ENCODE data around the gene COQ4.
A peak's percentile ranks its signal among the peaks of the same experiment; 100 is the strongest.
"Not testable (repeated sequence)": the region's sequence is repeated elsewhere in the genome, so short reads cannot be mapped to it uniquely, and the experiment has no call there.

The COQ4 gene

DNA sequence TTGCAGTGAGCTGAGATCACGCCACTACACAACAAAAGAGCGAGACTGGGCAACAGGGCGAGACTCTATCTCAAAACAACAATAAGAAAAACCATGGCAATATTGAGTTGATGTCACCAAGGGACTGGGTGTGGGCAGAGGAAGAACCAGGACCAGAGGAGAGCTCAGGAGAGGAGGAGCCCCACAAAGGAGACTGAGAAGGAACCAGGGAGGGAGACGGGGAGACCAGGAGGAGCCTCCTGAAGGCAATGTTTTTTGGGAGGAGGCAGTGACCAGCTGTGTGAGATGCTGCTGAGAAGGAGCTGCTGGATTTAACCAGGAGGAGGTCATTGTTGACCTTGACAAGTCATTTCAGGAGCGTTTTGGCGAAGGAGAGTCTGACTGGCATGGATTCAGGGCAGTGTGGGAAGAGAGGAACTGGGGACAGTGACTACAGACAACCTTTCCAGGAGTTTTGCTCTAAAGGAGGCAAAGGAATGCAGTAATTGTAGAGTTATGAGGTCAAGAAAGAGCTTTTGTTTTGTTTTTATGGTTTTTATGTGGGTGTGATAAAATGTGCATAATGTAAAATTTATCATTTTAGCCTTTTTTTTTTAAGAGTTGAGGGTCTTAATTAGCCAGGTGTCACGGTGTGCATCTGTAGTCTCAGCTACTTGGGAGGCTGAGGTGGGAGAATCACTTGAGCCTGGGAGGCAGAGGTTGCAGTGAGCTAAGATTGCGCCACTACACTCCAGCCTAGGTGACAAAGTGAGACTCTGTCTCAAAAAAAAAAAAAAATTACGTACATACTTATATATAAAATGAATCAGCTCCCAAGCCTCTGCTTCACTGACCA is 18.3 kb upstream of the COQ4 start:
- no peak for DNase-seq

DNA sequence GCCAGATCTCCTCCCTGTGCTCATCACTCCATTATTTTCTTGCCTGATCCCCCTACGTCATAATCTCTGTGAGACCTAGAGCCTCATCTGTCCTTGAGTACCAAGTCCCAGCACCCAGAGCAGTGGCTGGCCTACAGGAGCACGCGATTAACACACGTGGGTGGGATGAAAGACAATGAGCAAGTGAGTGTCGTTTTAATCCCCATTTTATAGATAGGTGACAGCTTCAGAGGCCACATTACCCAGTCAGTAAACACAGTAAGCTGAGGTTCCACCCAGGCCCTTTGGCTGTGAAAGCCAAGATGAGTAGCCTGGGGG is 17.7 kb upstream of the COQ4 start:
- no peak for DNase-seq

GRCh38 chr9:128309551-128309950 is 13.1 kb upstream of the COQ4 start:
- DNase-seq: no peak

- no peak for DNase-seq
Observed at GRCh38 chr9:128310461-128310860, 12.2 kb upstream of the COQ4 start.

DNA sequence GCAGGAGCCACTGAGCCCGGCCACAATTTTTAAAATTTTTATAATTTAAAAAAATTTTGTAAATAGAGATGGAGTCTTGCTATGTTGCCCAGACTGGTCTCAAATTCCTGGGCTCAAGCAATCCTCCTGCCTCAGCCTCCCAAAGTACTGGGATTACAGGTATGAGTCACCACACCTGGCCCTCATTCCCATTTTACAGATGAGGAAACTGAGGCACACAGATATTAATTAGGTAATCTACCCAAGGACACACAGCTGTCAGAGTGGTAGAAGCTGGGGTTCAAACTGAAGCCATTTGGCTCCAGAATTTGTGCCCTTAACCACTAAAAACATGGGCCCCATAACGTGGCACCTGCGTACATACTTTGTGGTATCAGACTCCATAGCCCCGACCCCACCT is 7.9 kb upstream of the COQ4 start:
- no peak for DNase-seq

- DNase-seq: no peak
Observed at GRCh38 chr9:128316421-128316820, 6.2 kb upstream of the COQ4 start.

DNA sequence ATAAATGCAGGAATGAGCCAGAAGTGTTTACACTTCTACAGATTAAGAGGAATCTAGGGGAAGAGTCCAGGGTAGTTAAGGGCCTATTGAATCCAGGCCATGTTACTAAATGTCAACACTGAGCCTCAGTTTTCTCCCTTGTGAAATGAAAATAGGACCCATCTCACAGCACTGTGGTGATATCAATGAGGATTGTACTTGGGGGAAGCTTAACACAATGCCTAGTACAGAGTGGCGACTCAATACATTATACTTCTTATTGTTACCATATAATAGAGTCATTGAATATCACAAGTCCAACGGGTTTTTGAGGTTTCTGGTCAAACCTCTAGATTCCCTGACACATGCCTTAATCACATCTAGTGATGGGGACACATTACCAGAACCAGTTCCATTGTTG is 5.0 kb upstream of the COQ4 start:
- no peak for DNase-seq

DNA sequence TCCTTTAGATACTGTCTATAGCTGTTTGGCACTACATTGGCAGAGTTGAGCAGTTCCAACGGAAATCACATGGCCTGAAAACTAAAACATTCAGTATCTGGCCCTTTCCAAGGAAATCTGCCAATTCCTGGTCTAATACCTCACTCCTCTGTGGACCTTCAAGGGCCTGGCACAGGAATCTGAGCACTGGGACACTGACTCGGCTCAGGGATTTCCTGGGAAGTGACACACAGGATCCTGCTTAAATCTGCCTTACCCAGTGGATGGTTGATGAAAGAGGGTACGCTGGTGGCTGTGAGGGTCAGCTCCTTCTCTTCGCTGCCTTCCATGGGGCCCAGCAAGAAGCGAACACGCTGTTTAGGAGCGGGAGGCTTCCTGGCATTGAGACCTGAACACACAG is 1.3 kb upstream of the COQ4 start:
- no peak for DNase-seq

DNA sequence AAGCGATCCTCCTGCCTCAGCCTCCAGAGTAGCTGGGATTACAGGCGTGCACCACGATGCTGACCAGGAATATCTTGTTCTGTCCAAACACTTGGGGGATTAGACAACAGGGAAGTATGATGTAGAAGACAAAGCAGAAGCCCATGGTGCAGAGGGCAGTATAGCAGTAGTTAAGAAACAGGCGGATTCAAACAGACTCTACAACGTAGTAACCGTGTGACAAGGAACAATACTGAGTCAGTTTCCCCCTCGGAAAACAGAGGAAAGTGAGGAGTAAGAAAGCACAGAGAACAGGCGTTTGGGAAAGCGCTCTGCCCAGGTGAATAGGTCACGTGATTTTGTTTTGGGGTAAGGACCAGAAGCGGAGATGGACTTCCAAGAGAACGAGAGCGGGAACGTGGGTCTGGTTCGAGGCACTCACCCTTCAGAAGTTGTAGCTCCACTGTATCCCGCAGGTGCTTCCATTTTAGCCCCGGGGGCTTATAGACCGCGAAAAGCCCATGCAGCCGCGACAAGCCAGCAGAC is 698 bp upstream of the COQ4 start:
- DNase-seq: no peak

DNA sequence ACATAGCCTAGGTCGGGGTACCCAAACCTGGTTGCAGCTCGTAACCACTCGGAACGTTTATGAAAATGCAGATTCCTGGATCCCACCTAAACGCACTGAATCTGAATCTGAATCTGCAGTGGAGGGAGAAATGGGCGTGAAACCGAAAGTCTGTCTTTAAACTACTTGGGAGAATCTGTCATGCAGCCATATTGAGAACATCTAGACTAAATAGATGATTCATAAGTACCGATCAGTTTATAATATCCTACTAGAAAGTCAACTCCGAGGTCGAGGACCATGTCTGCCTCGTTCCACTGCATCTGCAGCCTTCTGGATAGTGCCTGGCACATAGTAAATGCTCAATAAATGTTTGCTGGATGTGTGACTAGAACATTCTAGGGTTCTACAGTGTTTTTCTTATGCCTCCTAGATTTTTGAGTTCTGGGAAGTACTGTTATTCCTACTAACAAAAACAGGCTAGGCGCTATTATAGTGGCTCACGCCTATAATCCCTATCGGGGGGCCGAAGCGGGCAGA is 632 bp downstream of the COQ4 start:
- no peak for DNase-seq

DNA sequence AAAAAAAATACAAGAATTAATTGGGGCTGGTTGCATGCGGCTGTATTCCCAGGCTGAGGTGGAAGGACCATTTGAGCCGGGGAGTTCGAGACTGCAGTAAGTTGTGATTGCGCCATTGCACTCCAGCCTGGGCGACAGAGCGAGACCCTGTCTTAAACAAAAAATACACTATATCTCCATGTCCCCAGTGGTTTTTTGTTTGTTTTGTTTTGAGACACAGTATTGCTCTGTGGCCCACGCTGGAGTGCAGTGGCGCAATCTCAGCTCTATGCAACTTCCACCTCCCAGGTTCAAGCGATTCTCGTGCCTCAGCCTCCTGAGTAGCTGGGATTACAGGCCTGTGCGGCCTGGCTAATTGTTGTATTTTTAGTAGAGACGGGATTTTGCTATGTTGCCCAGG is 1.2 kb downstream of the COQ4 start:
- no peak for DNase-seq

DNA sequence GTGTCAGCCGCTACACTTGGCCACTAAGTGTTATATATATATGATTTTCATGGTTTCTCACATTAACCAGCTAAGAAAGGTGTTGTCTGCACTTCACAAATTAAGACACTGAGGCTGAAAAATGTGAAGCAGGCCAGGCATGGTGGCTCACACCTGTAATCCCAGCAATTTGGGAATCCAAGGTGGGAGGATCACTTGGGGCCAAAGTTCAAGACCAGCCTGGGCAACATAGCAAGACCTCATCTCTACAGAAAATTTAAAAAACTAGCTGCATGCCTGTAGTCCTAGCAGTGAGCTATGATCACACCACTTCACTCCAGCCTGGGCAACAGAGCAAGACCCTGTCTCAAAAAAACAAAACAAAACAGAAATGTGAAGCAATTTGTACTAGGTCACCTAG is 1.8 kb downstream of the COQ4 start:
- no peak for DNase-seq

DNA sequence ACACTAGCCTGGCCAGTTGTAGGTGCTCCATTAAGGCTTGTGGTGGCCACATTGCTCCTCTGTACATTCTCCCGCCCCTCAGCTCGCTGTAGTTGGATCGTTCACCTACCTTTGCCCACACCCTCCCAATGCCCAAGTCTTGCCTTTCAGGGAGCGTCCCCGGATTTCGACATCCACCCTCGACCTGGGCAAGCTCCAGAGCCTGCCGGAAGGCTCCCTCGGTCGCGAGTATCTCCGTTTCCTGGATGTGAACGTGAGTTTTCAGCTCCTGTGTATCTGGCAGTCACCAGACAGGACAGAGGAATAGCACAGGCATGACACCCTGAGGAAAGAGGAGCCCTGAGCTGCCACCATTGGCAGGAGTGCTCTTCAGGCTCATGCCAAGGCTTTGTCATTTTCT is 3.0 kb downstream of the COQ4 start:
- no peak for DNase-seq

DNA sequence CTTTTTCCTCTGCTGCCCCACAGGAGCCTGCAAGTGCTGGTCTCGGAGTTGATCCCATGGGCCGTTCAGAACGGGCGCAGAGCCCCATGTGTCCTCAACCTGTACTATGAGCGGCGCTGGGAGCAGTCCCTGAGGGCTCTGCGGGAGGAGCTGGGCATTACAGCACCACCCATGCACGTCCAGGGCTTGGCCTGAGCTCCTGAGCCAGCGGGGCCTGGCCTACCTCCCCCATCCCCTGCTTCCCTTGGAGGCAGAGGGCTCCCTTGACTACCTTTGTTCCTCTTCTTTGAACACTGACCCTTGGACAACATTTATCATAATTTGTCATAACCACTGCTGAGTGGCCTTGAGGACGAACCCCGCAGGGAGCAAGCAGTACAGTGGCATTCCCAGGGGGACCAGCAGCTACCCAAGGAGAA is 10.8 kb downstream of the COQ4 start:
- no peak for DNase-seq

DNA sequence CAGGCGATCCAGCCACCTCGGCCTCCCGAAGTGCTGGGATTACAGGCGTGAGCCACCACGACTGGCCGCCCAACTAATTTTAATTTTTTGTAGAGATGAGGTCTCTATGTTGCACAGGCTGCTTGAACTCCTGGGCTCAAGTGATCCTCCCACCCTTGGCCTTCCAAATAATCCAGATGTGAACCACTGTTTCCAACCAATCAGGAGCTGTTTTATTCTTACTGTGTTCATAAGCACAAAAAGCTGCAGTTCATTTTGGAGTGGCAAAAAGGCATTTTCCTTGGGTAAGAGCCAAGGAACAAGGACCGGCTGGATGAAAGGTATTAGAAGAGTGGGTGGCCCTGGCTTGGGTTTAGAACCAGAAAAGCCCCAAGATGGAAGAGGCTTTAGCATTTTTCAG is 12.5 kb downstream of the COQ4 start:
- no peak for DNase-seq

GRCh38 chr9:128335914-128336313 is 13.3 kb downstream of the COQ4 start:
- no peak for DNase-seq

DNA sequence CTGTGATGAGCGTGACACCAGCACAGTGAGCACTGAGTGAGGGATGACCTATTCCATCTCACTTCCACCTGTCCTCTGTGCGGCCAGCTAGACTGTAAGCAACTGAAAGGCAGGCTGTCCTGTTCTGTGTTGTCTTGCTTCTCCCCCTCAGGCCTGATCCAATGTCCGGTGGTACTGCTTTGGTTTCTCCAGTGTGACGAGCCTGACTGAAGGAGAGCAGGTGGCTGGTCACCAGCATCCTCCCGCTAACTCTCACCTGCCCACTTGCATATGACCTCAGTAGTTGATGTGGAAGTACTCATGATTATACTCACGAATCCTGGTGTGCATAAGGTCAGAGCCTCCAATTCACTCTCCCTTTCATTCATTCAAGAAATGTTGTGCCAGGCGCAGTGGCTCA is 15.3 kb downstream of the COQ4 start:
- DNase-seq: no peak

DNA sequence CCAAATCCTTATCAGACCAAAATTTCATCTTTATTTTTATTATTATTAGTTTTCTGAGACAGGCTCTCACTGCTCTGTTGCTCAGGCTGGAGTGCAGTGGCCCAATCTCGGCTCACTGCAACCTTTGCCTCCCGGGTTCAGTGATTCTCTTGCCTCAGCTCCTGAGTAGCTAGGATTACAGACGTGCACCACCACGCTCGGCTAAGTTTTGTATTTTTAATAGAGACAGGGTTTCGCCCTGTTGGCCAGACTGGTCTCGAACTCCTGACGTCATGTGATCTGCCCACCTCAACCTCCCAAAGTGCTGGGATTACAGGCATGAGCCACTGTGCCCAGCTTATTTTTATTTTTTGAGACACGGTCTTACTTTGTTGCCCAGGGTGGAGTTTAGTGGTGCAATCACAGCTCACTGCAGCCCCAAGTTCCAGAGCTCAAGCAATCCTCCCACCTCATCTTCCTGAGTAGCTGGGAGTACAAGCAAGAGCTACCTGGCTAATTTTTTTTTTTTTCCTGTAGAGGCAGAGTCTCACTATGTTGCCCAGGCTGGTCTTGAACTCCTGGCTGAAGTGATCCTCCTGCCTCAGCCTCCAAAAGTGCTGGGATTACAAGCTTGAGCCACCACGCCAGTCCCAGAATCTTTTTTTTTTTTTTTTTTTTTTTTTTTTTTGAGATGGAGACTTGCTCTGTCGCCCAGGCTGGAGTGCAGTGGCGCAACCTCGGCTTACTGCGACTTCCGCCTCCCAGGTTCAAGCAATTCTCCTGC is 16.4 kb downstream of the COQ4 start:
- DNase-seq: not testable (repeated sequence)

DNA sequence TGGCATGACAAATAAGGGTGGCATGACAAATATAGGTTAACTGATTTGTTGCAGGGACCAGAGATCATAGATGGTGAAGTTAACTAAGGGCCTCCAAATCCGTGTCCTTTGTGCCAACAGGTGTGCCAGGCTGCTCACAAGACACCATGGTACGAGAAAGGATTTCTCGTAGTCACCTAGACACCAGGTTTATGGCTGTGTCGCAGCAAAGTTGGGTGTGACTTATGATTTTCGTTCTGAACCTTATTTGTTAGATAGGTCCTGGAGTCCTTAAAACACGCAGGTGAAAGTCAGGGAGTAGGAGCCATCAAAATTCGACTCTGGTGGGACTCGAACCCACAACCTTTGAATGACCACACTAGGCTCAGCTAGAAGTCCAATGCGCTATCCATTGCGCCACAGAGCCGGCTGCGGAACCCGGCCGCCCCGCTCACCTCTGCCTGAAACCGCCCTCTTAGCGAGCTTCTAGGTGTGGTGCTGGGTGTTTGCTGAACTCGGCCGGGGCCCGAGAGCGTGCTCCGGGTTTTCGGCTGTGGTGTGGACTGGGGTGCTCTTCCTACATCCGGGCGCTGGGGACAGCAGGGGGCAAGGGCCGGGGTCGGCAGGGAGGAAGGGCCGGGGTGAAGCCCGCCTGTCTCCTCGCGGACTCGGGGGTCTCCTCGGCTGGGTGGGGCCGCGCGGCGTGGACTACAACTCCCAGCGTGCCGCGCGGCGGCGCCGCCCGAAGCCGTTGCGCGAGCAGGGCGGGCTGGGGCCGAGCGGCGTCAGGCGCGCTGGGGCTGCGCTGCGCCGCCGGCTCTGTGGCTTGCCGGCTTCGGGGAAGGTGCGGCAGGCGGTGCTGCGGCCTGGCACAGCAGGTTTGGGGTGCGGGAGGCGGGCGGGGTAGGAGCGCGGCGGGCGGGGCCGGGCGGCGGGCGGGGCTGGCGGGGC is 17.4 kb downstream of the COQ4 start, which contains the start of gene SLC27A4:
Gene SLC27A4, plus strand, starts transcription at position 767 of the 930 bp plus-strand sequence. CDS start 2,606 bp downstream, outside the sequence.
- no peak for DNase-seq

GRCh38 chr9:128340691-128341434 is 18.2 kb downstream of the COQ4 start:
- DNase-seq: no peak

DNA sequence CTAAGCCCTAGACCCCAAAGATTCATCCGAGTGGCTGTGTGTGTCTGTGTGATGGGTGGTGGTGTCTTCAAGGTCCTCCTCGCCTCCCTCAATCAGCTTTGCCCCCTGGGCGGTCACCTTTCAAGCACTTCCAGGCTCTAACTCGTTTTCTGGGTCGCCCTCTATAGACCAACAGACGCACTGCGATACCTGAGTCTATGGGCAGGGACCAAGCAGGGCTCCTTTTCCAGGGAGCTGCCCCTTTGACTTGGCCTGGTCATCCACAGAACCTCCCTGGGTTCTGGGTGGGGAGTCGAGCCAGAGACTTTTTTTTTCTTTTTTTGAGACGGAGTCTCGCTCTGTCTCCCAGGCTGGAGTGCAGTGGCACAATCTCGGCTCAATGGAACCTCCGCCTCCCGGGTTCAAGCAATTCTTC is 18.8 kb downstream of the COQ4 start:
- DNase-seq: peak; percentile 17

Measured in NCI-H1436 treated with DMSO at 0.1 percent for 48 hours (cell line).